ENCODE data around the gene OGFOD3.

The OGFOD3 gene

DNA sequence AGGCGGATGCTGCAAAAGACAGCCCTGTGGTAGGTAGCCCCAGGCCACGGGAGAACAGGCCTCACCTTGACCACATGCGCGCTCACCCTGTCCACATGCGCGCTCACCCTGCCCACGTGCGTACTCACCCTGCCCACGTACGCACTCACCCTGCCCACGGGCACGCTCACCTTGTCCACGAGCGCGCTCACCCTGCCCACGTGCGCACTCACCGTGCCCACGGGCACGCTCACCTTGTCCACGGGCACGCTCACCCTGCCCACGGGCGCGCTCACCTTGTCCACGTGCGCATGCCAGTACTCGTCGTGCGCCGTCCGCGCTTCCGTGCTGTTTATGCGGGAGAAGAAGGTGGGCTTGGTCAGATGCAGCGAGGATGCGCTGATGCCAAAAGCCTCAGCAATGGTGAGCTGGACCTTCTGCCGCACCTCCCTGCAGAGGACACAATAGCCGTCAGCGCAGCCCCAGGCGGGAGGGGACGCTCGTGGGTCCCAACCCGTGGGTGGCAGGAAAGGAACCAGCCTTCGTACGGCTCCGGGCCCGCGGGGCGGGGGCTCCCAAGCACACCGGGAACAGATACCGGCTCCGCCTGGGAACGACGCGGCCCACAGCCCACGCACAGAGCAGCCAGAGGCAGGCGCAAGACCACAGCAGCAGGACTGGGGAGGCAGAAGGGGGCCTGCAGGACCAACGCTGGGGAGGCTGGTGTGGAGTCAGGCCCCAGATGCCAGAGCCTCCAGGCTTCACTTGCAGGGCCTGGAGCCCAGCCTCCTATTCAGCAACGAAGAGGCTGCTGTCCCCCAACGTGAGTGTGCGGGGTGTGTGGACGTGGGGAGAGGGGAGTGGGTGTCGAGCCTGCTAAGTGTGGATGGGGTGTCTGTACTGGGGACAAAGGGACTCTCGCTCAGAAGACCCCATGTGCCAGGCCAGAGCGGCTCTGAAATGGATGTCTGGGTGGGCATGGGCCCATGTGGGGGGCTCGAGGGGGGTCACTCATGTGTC, 14.4 kb downstream of the OGFOD3 start:
- no peak for DNase-seq

DNA sequence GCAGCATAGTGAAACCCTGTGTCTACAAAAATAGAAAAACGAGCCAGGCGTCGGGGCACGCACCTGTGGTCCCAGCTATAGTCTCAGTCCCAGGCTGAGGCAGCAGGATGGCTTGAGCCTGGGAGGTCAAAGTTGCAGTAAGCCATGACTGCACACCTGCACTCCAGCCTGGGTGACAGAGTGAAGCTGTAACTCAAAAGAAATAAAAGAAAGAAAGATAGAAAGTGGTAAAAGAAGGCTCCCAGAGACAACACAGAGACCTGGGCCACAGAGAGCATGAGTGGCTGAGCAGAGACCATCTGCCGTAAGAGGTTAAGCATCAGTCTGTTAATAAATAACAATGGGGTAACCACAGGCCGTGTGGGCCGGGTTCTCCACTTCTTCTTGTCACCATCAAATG, 15.5 kb downstream of the OGFOD3 start:
- no peak for DNase-seq

DNA sequence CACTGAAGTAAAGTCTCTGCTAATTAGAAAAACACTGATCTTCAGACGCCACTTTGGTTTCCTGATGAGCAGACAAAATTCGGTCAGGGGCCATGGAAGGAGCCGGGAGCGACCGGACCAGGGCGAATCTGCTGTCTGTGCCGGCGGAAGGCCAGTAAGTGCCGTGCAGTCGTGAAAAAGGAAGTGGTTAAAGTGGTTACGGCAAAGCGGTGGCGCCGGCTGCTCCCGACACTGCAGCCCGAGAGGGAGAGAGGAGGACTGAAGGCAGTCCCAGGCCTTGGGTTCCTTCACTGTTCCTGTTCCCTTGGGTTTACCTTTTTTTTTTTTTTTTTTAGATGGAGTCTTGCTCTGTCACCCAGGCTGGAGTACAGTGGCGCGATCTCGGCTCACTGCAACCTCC, 17.6 kb downstream of the OGFOD3 start:
- peak; percentile 49 to 67 for DNase-seq

DNA sequence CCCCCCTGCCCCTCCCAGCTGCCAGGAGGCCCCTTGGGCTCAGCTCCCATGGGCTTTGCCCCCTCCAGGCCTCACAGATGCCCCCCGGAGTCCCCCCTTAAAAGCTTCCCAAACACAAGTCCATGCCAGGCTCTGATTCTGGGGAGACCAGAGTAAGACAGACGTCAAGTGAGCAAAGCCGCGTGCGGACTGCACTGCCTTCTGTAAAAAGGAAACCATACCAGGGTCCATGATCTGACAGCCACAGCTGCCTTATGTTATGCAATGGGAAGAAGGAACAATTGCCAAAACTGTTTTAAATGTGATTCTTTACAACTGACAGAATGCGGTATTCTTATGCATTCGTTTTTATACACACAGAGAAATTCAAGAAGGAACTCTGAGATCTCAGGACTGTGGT, 18.2 kb downstream of the OGFOD3 start:
- no peak for DNase-seq

DNA sequence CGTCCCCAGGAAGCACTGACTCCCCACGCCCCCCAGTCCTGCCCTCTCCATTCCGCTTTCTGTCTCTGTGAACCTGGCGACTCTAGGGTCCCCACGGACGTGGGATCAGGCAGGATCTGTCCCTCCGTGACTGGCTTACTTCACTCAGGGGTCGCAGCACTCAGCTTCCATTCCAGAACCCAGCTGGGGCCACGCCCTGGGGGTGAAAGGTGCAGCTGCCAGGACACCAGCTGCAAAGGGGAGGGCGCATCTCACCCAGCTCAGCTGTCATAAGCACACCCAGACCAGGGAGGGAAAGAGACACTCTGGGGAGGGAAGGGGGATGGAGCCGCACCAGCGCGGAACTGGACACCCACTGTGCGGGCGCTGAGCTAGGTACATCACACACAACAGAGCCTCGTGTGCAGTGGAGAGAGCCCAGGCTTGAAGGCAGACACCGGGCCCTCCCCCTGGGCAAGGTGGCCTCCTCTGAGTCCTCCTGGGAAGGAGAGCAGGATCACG, 18.7 kb downstream of the OGFOD3 start:
- no peak for DNase-seq

DNA sequence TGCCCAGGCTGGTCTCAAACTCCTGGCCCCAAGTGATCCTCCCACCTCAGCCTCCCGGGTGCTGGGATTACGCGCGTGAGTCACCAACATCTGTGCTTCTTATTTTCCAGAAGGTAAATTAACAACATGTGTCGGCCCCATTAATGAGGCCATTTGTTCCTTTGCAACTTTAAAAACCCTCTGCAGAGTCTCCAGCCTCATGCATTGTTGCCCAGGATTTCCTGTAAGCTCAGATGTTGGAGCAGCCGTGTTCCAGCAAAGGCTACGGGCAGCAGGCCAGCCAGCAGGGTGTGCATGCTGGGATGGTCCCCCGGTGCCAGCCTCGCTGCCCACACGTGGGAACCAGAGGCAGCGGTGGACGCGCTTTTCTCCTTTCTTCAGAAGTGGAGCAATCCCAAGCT, 19.3 kb downstream of the OGFOD3 start:
- DNase-seq = no peak

DNA sequence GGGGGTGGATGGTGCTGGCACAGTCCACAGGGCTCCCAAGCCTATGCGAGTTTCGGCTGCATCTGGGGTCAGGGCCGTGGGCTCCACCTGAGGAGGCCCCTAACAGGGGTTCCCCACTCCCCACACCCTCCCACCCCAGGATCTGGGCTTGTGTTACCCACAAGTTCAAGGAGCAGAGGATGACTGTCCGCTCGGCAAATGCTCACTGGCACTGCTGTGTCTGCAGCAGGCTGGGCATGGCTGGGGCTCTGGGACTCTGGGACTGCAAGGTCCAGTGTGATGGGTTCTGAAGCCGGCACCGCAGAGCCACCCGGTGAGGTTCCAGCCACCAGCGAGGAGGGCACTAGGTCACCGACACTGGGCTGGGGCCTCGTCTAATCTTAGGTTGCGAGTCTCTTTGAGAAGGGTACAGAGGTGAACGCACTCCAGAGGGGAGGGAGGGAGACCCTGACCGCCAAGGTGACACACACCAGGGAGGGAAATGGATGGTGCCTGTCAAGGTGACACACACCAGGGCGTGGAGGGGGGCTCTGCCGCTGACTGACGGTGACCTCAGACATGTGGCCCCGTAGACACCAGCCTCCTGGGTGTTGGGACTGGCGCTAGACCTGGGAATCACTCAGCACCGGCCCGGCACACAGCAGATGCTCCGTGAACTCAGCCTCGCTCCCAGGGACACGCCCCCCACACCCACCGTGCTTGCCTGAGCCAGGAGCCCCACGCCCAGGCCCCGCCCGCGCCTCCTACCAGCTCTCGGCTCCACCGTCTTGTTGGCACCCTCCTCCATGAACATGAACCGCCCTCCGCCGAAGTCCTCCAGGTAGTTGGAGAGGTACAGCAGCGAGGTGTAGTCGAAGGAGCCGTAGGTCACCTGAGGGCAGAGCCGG, 20.7 kb downstream of the OGFOD3 start:
- no peak for DNase-seq

DNA sequence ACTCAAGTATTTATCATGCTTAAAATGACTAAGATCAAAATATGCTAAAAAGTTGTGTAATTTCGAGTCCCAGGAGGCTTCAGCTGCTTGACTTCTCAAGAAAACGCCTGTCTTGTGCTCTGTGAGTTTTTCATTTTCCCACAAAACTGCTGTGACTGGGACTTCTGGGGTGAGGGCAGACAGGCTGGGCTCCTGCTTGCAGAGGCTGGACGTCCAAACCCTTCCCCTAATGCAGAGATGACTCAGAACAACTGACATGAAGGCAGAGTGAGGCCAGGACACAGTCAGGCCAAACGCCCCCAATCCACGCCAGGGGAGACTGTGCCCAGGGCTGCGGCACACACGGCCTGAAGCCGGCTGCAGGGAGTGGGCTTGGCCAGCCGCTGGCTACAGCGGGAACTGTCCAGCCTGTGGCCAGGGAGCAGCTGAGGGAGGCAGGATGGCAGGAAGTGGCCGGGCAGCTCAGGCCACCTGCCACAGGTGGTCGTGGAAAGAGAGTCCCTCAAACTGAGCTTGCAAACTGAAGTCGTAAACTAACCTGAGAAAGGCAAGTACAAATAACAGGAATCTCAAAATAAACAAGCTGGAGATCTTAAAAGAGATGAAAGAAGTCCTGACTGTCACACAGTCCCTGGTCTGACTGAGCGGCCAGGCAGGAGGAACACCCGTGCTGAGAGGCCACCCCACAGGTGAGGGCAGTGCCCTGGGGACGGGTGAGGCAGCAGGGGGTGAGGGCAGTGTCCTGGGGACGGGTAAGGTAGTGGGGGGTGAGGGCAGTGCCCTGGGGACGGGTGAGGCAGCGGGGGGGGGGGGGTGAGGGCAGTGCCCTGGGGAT, 21.6 kb downstream of the OGFOD3 start:
- no peak for DNase-seq

DNA sequence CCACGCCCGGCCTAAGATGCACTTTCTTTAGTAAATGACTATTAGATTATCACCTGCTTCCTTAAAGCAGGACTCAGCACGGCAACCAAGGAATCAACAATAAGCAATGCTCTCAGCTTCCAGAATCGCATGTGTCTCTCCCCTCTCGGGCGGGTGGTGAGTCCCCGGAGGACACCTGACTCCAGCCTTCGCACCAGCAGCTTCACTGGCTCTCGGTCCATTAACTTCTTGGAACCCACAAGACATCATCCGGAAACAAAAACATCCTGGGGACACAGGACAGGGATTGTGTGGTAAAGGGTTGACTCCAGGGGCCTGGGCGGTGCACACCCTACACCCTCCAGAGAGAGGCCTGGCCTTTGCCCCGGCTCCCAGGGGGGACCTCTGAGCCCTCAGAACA, 24.1 kb downstream of the OGFOD3 start:
- DNase-seq = no peak

DNA sequence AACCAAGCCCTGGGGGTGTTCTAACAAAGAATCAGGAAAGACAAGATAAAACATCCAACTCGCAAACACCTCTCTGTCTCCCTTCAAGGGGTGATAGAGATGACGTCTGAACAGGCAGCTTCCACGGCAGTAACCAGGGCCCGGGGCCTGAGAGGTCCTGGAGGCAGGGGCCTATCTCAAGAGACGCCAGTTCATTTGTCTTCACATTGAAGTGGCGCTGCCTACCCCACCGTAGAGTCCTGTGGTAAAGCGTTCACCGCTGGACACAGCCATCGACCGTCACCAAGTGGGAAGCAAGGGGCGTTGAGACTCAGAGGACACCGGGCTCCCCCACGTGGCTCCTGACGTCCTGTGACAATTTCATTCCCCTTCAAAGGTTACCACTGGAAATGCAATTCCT, 25.4 kb downstream of the OGFOD3 start:
- DNase-seq = no peak

DNA sequence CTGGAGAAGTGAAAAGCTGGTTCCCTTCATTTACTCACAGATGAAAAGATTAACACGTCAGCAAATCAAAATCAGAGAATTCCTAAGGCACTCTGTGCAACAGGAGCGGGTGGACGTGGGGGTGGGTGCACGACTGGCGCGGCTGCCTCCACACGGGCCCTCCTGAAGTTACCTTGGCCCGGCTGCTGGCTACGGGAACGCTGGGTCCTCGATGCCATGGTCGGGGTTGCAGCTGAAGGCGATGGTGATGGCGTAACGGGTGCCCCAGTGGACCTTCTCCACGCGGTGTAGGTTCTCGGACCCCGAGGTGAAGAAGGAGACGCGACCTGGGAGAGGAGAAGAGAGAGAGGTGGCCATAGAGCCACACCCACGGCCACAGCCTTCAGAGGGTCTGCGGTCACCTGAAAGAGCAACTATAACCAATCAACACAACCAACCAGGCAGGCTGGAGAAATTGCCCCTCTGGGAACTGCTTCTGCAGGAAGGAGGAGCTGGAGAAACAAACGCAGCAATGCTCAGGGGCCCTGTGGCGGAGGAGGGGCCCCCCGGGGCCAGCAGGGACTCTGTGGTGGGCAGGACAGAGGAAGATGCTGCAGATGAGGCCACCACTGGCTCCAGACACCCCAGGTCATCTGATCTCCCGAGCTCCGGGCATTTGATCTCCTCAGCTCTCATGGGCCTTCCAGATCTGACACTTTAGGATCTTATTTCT, 26.0 kb downstream of the OGFOD3 start:
- no peak for DNase-seq

DNA sequence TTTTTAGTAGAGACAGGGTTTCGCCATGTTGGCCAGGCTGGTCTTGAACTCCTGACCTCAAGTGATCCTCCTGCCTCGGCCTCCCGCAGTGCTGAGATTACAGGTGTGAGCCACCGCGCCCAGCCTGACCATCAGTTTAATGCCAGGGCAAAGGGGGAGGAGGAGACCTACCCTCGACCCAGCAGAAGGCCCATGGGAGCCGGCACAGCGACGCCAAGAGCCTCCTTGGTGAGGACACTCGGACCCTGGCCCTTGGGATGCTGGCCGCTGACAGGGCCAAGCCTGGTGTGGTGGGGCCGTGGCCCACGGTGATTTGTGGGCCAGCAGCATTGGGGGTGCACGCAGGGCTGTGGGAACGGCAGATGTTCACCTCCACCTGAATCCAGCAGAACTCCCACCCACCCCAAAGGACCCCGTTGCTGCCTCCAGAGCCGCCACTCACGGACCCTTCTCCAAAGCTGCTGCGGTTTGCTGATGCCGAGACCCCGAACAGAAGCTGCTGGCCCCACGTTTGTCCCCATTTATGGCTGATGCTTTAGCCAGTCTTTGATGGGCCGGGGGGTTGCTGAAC, 26.8 kb downstream of the OGFOD3 start:
- no peak for DNase-seq

DNA sequence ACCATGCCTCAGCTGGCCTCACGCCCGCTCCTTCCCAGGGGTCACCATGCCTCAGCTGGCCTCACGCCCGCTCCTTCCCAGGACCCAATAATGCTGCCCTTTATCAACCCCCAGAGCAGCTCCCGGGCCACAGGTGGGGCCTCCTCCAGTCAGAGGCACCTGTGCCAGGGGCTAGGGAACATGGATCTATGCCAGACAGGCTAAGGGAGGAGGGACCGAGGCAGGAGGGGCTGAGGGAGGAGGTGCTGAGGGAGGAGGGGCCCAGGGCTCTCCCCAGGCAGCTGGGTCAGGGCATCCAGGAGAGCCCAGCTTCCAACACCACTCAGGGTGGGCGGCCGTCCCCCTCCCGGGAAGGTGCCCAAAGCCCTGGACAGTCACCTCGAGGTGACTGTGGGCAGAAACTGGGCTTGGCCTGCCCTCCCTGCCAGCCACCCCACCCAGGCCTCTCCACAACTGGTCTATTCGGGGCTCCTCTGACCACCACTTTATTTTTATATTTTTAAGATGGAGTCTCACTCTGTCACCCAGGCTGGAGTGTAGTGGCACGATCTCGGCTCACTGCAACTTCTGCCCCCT, 27.4 kb downstream of the OGFOD3 start:
- DNase-seq = no peak

DNA sequence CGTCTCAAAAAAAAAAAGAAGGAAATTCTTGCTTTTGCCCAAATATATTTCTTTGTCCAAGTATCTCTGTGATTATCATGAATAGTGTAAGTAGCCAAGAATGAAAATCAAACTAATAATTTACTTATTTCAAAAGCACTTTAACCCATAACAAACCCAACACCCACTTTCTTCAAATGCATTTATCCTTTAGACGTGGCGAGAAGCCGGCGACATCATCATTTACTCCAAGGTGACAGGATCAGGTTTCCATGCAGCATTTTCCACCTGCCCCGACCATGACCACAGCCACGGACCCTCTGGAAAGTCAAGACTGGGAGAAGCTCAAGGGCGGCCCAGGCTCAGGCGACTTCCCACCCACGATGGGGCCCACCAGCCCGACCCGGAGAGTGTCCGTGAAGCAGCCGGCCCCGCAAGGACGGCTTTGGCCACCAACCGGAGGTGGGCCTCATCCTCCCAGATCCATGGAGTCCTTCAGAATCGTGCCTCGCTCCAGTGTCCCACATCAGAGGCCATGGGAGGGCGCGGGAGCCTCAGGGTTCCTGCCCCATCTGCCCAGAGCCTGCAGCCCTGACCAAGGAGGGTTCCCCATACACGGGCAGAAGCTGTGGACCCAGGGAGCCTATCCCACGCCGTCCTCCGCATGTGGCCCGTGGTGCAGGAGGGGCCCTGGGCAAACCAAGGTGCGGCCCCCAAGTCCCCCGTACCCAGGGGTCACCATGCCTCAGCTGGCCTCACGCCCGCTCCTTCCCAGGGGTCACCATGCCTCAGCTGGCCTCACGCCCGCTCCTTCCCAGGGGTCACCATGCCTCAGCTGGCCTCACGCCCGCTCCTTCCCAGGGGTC, 28.1 kb downstream of the OGFOD3 start:
- no peak for DNase-seq

DNA sequence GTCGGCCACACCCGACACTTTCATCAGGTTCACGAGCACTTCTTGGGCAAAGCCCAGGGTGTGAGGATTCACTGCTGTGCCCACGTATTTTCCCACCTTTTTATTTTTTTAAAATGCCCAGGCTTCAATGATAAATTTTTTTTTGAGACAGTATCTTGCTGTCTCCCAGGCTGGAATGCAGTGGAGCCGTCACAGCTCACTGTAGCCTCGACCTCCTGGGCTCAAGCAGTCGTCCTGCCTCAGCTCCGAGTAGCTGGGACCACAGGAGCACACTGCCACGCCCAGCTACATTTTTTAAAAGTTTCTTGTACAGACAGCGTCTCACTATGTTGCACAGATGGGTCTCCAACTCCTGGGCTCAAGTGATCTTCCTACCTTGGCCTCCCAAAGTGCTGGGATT, 29.0 kb downstream of the OGFOD3 start:
- DNase-seq = no peak

DNA sequence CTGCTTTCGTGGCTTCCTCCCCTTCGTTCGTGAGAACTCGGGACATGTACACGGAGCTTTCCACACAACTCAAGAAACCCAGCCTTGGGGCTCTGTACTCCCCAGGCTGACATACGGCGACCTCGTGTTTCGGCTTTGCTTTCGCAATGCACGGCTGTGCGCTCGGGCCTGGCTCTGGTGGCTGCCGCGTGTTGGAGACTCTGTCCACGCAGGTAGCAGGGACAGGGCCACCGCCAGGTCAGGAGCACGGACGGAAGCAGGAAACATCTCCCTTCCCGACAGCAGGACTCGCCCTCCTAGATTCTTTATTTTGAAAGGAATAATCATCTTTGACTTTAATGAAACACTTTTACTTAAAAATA, 29.5 kb downstream of the OGFOD3 start:
- no peak for DNase-seq

DNA sequence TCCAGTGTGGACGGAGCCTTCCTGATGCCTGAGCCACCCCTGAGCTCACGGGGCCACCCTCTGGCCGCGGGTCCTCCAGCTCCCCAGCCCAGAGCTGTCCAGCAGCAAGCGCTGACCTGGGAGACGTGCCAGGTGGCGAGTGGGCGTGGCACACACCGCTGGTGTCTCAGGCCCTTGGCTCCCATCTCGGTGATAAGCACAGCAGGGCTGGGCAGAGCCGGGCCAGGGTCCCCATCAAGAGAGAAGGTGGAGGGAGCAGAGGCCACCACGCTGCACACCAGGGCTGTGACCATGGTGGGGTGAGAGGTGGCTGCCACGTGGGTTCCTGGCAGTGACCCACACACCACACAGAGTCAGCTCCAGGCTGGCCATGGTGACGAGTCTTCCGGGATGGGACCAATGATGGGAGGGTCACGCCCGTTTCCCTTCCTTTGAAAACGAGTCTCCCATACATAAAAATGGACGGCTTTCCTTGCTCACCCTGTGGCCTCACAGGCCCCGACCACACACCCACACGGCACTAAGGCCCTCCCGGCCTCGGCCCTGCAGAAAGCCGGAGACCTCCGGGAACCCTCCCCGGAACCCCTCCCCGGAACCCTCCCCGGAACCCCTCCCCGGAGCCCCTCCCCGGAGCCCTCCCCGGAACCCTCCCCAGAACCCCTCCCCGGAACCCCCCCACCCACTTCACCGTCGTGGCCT, 30.0 kb downstream of the OGFOD3 start:
- DNase-seq = no peak

DNA sequence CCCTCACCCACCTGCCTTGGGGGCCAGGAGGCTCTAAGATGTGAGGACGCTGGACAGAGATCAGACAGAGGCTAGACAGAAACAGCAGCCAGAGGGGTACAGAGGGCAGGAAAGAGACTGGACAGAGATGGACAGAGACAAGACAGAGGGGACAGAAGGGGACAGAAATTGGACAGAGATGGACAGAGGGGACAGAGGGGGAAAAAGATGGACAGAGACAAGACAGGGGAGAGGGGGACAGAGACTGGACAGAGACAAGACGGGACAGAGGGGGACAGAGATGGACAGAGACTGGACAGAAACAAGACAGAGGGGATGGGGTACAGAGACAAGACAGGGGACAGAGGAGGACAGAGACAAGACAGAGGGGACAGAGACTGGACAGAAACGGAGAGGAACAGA, 30.7 kb downstream of the OGFOD3 start:
- no peak for DNase-seq

DNA sequence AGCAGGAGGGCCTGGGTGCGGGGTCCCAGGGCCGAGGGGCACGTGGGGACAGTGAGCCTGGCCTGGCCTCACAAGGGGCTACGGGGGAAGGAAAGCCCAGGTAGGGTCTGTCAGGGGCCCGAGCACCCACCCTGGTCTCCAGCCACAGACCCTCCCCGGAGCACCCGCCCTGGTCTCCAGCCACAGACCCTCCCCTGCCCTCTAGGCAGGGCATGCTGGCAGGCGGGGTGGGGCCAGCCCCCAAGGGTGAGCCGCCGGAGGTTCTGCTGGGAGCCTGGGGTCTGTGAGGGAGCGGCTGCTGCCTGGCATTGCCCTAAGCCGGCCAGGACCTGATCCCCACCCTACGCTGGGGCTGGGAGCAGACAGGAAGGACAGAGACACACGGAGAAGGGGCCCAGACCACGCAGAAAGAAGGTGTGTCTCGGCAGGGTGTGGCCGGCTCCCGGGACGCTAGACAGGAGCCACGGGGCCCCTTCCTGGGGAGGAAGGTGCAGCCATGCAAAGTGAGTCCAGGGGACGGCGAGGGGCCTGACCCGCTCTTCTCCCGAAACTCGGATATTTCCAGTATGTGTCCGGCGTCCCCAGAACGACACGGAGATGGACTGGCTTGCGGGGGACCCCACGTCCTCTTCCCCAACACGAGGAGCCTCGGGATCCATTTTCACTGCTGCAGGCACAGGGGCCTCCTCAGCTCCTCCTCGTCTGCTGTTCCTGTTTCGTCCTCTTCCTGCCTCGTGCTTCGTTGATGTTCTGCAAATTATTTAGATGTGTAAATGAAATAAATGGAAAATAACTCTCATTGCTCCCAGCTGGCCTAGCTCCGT, 31.3 kb downstream of the OGFOD3 start:
- DNase-seq = no peak
